OCI-LY7 (cell line): ENCODE data around the gene CACNG8.

Experiments used
- EZH2phosphoT487 ChIP-seq: fragments of 200-600 bp; sonication (generic); IDR thresholded peaks from 2 replicates; pipeline ENCODE4 v1.6.1; 2018; ENCODE audit warnings: low read depth, borderline replicate concordance, mild to moderate bottlenecking, mixed run types, antibody characterized with exemption, low read length, moderate library complexity, mixed read lengths
- TF ChIP-seq, protein P1 (sequence below): fragments of 200-600 bp; sonication (generic); conservative IDR thresholded peaks from 2 replicates; pipeline ENCODE4 v1.5.1; 2014; ENCODE audit warnings: mild to moderate bottlenecking, antibody characterized with exemption, low read length, moderate library complexity, mixed read lengths

DNA sequence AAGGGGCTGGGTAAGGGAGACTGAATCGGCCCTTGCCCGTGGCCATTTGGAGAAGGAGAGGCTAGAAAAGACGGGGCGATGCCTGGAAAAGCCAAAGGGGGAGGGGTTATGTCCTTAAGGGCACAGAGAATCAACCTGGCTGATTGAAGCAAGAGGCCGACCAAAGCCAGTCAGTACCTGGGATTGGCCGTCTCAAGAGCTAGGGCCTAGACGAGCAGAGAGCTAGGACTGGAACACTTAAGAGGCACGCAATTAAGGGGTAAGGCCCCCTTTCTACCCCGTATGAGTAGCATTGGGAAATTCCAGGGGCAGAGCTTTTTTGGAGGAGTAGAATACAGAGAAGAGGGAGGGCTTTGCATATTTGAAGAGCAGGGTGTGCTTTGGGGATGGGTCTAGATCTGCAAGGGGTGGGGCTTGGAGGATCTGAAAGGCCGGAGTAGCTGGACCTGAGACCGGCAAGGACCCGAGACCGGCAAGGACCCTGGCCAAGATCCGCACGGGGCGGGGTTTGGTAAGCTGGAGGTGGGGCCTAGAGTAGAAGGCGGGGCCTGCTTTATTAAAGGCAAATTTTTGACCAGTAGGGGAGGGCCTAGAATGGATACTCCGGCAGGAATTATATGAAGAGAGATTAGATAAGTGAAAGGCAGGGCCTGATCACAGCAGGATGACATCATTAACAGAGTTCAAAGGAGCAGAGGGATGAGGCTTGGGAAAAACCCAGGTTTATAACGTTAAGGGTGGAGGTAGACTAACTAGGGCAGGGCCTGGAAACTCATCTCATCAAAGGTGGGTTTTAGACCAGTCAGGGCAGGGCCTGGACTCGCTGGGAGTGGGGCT lies 18.0 kb downstream of the CACNG8 start:
- TF ChIP-seq, protein P1, sequence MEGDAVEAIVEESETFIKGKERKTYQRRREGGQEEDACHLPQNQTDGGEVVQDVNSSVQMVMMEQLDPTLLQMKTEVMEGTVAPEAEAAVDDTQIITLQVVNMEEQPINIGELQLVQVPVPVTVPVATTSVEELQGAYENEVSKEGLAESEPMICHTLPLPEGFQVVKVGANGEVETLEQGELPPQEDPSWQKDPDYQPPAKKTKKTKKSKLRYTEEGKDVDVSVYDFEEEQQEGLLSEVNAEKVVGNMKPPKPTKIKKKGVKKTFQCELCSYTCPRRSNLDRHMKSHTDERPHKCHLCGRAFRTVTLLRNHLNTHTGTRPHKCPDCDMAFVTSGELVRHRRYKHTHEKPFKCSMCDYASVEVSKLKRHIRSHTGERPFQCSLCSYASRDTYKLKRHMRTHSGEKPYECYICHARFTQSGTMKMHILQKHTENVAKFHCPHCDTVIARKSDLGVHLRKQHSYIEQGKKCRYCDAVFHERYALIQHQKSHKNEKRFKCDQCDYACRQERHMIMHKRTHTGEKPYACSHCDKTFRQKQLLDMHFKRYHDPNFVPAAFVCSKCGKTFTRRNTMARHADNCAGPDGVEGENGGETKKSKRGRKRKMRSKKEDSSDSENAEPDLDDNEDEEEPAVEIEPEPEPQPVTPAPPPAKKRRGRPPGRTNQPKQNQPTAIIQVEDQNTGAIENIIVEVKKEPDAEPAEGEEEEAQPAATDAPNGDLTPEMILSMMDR: no peak
- TF ChIP-seq EZH2phosphoT487: no peak
